ENCODE results near the gene HOXD9.

The HOXD9 gene

DNA sequence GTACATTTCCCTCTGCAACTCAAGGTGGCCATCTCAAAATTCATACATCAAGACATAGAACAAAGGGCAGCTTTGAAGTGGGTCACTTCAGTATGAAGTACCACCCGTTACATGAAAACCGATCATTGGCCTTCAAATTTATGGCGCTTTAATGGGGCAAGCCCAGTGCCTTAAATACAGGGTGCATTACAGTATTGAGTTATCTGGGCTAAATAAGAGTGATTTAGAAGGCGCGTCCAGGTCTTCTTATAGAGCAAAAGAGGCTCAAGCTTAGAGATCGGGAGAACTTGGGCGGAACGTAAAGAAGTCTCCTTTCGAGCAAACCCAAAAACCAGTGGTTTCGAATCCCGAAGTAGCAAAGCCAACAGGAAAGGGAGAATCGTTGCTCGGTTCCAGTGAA is 41.7 kb downstream of the HOXD9 start:
- no peaks in the 10 kb centered on the region for H3K4me1 ChIP-seq (ENCODE audit: control insufficient read depth, insufficient read depth, low read length)
- no peaks in the 10 kb centered on the region for H3K36me3 ChIP-seq (ENCODE audit: control insufficient read depth, insufficient read depth, low read length)
- no peak overlapping the region for H3K4me3 ChIP-seq (ENCODE audit: low read length)
- no peak overlapping the region for H3K9ac ChIP-seq (ENCODE audit: low read length)
- H3K27me3 ChIP-seq (ENCODE audit: control insufficient read depth, insufficient read depth, low read length), result peaks cover 94% of the 10 kb centered on the region
- no peaks in the 10 kb centered on the region for H3K9me3 ChIP-seq (ENCODE audit: control insufficient read depth, low read length)

DNA sequence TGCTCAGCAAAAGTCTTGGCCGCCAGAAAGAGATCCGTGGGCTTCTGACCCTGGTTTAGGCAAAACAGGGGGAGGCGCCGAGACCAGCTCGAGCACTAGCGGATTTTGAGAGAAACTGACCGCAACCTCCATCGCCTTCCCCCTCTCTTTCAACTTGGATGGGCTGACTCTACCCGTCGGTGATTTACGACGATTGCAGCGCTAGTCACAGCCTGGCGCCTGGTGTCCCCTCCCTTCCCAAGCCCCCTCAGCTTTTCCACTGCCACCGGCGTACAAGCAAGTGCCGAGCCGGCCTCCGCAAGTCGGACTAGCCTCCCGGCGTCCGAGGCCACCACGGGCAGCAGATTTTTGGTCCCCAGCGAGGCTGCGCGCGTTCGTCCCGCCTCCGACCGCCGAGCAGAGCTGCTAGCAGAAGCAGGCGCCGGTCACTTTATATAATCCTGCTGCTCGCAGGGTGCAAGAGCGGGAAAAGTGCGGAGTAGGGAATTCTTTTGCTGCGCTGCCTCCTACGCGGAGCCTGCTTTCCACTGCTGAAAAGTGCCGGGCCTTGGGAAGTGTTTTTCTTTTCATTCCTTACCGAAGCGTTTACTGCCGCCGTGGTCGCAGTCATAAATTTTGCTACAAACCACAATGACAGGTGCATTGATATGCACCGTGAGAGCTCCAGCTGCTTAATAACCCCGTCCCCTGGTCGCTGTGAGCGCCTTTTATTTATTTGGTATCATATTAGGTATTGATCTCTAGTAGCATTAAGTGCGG is 42.3 kb downstream of the HOXD9 start:
- Histone ChIP-seq H3K9ac (ENCODE audit: low read length) (no peak overlapping the region), H3K9me3 (ENCODE audit: control insufficient read depth, low read length) (no peaks in the 10 kb centered on the region), H3K4me1 (ENCODE audit: control insufficient read depth, insufficient read depth, low read length) (no peaks in the 10 kb centered on the region), H3K36me3 (ENCODE audit: control insufficient read depth, insufficient read depth, low read length) (no peaks in the 10 kb centered on the region), H3K4me3 (ENCODE audit: low read length) (no peak overlapping the region), H3K27me3 (ENCODE audit: control insufficient read depth, insufficient read depth, low read length) (peaks cover 94% of the 10 kb centered on the region)

DNA sequence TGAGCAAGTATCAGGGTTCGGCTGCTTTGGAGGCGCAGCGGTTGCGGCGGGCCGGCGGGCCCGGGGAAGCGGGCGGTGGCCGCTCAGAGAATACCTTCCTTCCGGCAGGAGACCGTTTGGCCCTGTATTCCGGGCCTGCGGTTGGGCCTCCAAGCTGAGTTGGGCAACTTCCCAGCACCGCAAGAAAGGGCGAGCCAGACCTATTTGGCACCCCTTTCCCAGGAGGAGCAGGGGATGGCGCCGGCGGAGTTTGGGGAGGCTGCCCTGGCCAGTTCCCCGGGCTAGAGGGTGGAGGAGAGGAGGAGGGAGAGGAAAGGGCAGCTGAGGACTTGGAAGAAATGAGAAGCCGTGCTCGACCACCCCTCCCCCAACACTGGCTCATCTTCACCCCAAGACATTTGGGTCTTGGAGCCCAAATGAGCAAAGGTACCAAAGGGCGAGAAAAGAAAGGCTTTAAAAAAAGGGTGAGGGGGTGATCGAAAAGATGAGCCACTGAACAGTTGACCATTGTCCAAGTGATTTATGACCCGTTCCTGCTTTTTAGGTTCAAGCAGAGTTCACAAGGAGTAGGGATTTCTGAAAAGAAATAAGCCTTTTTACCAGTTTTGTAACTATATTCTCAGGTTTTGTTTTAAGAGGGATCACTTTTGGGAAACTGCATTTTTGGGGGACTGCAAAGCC is 43.0 kb downstream of the HOXD9 start:
- H3K9ac ChIP-seq (ENCODE audit: low read length), result no peak overlapping the region
- H3K9me3 ChIP-seq (ENCODE audit: control insufficient read depth, low read length), result no peaks in the 10 kb centered on the region
- no peak overlapping the region for H3K4me3 ChIP-seq (ENCODE audit: low read length)
- H3K27me3 ChIP-seq (ENCODE audit: control insufficient read depth, insufficient read depth, low read length), result peaks cover 94% of the 10 kb centered on the region
- H3K36me3 ChIP-seq (ENCODE audit: control insufficient read depth, insufficient read depth, low read length), result no peaks in the 10 kb centered on the region
- no peaks in the 10 kb centered on the region for H3K4me1 ChIP-seq (ENCODE audit: control insufficient read depth, insufficient read depth, low read length)

DNA sequence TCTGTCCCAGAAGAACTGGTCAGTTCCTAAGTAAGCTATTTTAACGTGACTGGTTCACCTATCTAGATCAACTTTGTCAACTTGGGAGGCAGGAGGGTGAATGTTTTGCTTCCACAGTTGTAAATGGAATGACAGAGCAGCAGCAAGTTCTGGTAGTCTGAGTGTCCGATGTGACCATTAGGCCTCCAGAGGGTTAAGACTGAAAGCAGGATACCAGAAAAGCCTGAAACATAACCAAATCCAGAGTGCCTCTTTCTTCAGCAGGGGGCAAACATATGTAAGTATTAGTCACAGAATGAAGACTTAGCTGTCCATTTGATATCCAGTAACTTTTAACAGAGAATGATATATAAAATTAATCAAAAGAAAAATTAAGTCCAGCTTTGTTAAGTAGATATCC is 43.8 kb downstream of the HOXD9 start:
- Histone ChIP-seq H3K36me3 (ENCODE audit: control insufficient read depth, insufficient read depth, low read length) (no peaks in the 10 kb centered on the region), H3K27me3 (ENCODE audit: control insufficient read depth, insufficient read depth, low read length) (peaks cover 94% of the 10 kb centered on the region), H3K9ac (ENCODE audit: low read length) (no peak overlapping the region), H3K4me3 (ENCODE audit: low read length) (no peak overlapping the region), H3K4me1 (ENCODE audit: control insufficient read depth, insufficient read depth, low read length) (no peaks in the 10 kb centered on the region), H3K9me3 (ENCODE audit: control insufficient read depth, low read length) (no peaks in the 10 kb centered on the region)

DNA sequence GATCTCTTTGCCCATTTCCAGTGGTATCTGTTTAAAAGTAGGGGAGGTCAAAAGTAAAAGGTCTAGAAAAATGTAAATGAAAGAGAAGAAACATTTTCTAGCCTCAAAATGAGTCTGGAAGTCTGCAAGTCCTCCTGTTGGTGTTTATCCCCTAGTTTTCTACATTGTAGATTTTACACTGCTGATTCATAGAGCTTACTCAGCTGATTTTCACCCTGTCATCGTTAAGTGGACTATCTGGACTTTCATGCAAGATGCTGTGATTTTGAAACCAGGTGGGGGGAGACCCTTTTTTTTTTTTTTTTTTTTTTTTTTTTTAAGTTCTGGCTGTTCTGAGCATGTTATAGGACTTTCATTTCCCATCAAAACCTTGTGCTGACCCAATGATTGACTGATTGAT is 44.9 kb downstream of the HOXD9 start:
- no peaks in the 10 kb centered on the region for H3K4me1 ChIP-seq (ENCODE audit: control insufficient read depth, insufficient read depth, low read length)
- peaks cover 94% of the 10 kb centered on the region for H3K27me3 ChIP-seq (ENCODE audit: control insufficient read depth, insufficient read depth, low read length)
- H3K9ac ChIP-seq (ENCODE audit: low read length), result no peak overlapping the region
- no peak overlapping the region for H3K4me3 ChIP-seq (ENCODE audit: low read length)
- H3K9me3 ChIP-seq (ENCODE audit: control insufficient read depth, low read length), result no peaks in the 10 kb centered on the region
- H3K36me3 ChIP-seq (ENCODE audit: control insufficient read depth, insufficient read depth, low read length), result no peaks in the 10 kb centered on the region

DNA sequence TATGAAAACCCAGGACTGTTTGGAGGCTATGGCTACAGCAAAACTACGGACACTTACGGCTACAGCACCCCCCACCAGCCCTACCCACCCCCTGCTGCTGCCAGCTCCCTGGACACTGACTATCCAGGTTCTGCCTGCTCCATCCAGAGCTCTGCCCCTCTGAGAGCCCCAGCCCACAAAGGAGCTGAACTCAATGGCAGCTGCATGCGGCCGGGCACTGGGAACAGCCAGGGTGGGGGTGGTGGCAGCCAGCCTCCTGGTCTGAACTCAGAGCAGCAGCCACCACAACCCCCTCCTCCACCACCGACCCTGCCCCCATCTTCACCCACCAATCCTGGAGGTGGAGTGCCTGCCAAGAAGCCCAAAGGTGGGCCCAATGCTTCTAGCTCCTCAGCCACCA is 46.7 kb downstream of the HOXD9 start:
- no peak overlapping the region for H3K4me3 ChIP-seq (ENCODE audit: low read length)
- H3K36me3 ChIP-seq (ENCODE audit: control insufficient read depth, insufficient read depth, low read length), result no peaks in the 10 kb centered on the region
- no peaks in the 10 kb centered on the region for H3K9me3 ChIP-seq (ENCODE audit: control insufficient read depth, low read length)
- H3K4me1 ChIP-seq (ENCODE audit: control insufficient read depth, insufficient read depth, low read length), result no peaks in the 10 kb centered on the region
- no peak overlapping the region for H3K9ac ChIP-seq (ENCODE audit: low read length)
- H3K27me3 ChIP-seq (ENCODE audit: control insufficient read depth, insufficient read depth, low read length), result peaks cover 94% of the 10 kb centered on the region

DNA sequence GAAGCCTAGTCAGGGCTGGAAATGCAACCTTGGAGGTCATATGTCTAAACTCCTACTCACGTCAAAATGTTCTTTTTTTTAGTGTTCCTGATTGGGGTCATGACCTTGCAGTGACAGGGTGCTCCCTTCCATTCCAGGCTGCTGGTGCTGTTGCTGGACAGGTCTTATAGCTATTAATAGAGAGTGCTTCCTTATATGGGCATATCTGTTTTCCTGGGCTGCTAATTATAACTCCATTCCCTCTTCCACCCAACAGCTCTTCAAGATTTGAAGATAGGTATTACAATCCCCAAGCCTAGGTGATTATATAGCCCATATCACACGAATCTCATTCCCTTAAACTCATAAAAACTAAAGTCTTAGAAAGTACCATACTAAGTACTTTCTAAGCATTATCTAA is 47.2 kb downstream of the HOXD9 start:
- no peaks in the 10 kb centered on the region for H3K36me3 ChIP-seq (ENCODE audit: control insufficient read depth, insufficient read depth, low read length)
- no peak overlapping the region for H3K9ac ChIP-seq (ENCODE audit: low read length)
- H3K27me3 ChIP-seq (ENCODE audit: control insufficient read depth, insufficient read depth, low read length), result peaks cover 94% of the 10 kb centered on the region

DNA sequence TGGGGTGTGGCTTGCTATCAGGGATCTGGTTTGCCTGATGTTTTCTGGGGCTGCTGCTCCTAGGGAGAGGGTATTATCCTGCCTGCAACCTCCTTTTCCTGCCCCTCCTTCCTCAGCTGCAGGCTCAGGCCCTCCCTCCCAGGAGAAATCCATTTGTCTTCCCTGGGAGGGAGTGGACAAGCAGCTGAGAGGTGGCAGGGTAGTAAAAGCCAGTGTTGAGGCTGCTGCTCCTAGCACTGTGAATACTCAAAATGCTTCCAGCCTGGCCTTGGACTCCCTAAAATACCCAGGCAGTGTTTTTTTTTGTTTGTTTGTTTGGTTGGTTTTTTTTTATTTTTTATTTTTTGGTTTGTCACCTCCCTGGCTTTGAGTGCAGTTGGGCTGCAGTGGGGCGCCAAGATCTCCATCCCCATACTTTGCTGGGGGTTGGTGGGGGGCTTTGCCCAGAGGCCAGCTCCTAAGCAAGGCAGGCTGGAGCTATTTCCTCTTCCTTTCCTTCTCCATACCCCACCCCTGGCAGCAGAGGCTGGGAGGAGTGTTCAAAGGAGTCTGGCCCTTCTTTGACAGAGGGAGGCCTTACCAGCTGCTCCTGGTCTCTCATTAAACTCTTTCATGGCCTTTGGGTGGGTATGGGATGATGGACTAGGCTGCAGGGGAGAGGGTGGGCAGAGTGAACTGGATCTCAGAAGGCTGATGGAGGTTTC is 48.2 kb downstream of the HOXD9 start:
- Histone ChIP-seq H3K36me3 (ENCODE audit: control insufficient read depth, insufficient read depth, low read length) (no peaks in the 10 kb centered on the region), H3K4me1 (ENCODE audit: control insufficient read depth, insufficient read depth, low read length) (no peaks in the 10 kb centered on the region), H3K9me3 (ENCODE audit: control insufficient read depth, low read length) (no peaks in the 10 kb centered on the region), H3K27me3 (ENCODE audit: control insufficient read depth, insufficient read depth, low read length) (peaks cover 94% of the 10 kb centered on the region), H3K4me3 (ENCODE audit: low read length) (no peak overlapping the region), H3K9ac (ENCODE audit: low read length) (no peak overlapping the region)

More for the DNA sequence above, 47.2 kb downstream of the HOXD9 start:
- Histone ChIP-seq H3K4me3 (ENCODE audit: low read length) (no peak overlapping the region), H3K9me3 (ENCODE audit: control insufficient read depth, low read length) (no peaks in the 10 kb centered on the region), H3K4me1 (ENCODE audit: control insufficient read depth, insufficient read depth, low read length) (no peaks in the 10 kb centered on the region)

DNA sequence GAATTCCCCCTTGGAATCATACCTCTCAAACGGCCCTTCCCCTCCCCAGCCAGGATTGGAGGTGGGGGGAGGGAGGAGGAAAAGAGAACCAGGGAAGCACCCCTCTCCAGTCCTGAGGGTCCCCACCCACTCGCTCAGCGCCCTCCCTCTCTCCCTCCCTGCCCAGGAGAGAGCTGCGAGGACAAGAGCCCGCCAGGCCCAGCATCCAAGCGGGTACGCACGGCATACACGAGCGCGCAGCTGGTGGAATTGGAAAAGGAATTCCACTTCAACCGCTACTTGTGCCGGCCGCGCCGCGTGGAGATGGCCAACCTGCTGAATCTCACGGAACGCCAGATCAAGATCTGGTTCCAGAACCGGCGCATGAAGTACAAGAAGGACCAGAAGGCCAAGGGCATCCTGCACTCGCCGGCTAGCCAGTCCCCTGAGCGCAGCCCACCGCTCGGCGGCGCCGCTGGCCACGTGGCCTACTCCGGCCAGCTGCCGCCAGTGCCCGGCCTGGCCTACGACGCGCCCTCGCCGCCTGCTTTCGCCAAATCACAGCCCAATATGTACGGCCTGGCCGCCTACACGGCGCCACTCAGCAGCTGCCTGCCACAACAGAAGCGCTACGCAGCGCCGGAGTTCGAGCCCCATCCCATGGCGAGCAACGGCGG is 49.0 kb downstream of the HOXD9 start:
- Histone ChIP-seq H3K4me3 (ENCODE audit: low read length) (no peak overlapping the region), H3K9me3 (ENCODE audit: control insufficient read depth, low read length) (no peaks in the 10 kb centered on the region), H3K36me3 (ENCODE audit: control insufficient read depth, insufficient read depth, low read length) (no peaks in the 10 kb centered on the region), H3K4me1 (ENCODE audit: control insufficient read depth, insufficient read depth, low read length) (no peaks in the 10 kb centered on the region), H3K9ac (ENCODE audit: low read length) (no peak overlapping the region), H3K27me3 (ENCODE audit: control insufficient read depth, insufficient read depth, low read length) (peaks cover 95% of the 10 kb centered on the region)

DNA sequence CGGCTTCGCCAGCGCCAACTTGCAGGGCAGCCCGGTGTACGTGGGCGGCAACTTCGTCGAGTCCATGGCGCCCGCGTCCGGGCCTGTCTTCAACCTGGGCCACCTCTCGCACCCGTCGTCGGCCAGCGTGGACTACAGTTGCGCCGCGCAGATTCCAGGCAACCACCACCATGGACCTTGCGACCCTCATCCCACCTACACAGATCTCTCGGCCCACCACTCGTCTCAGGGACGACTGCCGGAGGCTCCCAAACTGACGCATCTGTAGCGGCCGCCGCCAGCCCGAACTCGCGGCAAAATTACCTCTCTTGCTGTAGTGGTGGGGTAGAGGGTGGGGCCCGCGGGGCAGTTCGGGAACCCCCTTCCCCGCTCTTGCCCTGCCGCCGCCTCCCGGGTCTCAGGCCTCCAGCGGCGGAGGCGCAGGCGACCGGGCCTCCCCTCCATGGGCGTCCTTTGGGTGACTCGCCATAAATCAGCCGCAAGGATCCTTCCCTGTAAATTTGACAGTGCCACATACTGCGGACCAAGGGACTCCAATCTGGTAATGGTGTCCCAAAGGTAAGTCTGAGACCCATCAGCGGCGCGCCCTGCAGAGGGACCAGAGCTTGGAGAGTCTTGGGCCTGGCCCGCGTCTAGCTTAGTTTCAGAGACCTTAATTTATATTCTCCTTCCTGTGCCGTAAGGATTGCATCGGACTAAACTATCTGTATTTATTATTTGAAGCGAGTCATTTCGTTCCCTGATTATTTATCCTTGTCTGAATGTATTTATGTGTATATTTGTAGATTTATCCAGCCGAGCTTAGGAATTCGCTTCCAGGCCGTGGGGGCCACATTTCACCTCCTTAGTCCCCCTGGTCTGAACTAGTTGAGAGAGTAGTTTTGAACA is 49.7 kb downstream of the HOXD9 start:
- Histone ChIP-seq H3K9ac (ENCODE audit: low read length) (no peak overlapping the region), H3K9me3 (ENCODE audit: control insufficient read depth, low read length) (no peaks in the 10 kb centered on the region), H3K27me3 (ENCODE audit: control insufficient read depth, insufficient read depth, low read length) (peaks cover 96% of the 10 kb centered on the region), H3K36me3 (ENCODE audit: control insufficient read depth, insufficient read depth, low read length) (no peaks in the 10 kb centered on the region), H3K4me3 (ENCODE audit: low read length) (no peak overlapping the region), H3K4me1 (ENCODE audit: control insufficient read depth, insufficient read depth, low read length) (no peaks in the 10 kb centered on the region)

DNA sequence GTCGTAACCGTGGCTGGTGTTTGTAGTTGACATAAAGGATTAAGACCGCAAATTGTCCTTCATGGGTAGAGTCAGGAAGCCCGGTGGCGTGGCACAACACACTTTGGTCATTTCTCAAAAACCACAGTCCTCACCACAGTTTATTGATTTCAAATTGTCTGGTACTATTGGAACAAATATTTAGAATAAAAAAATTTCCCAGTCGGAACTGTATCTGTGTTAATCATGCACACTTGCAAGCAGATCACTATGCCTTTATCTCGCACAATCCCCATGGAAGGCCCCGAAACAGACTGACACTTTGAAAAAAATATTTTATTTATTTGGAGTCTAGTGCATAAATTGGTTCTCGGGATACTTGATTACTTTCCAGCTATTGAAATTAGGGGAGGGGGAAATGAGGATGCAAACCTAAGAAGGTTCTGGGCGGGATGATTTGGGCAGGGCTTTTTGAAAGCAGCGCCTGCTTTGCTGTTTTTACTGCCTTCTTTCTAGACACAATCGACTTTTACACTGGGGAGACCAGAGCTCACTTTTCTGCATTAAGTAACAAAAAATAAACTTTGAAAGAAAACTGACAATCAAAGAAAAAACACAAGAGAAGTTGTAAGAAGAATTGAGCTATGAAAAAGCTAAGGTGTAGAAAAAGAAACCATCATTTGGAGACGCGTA is 50.5 kb downstream of the HOXD9 start:
- H3K27me3 ChIP-seq (ENCODE audit: control insufficient read depth, insufficient read depth, low read length), result peaks cover 98% of the 10 kb centered on the region

More for the DNA sequence above, 50.5 kb downstream of the HOXD9 start:
- H3K36me3 ChIP-seq (ENCODE audit: control insufficient read depth, insufficient read depth, low read length), result no peaks in the 10 kb centered on the region
- H3K9ac ChIP-seq (ENCODE audit: low read length), result no peak overlapping the region
- H3K4me1 ChIP-seq (ENCODE audit: control insufficient read depth, insufficient read depth, low read length), result no peaks in the 10 kb centered on the region
- no peak overlapping the region for H3K4me3 ChIP-seq (ENCODE audit: low read length)
- H3K9me3 ChIP-seq (ENCODE audit: control insufficient read depth, low read length), result no peaks in the 10 kb centered on the region
